Measurements from ENCODE around the gene SYNPR.

DNA sequence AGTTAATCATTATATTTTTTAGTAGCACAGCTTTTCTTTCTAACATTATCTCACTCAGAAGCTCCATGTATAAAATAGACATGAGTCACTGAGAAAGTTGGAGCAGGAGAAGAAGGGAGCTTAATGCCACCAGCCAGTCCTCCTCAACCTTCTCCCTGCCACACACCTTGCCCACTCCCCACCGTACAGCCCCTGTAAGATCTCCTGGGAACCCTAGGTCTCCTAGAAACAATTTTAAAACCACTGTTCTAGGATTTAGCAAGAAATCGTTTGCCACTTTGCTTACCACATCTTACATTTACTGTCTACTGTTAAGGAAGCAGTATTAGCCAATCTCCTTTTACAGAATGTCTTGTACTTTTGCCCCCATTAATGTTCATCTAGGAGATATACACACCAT, 204.2 kb downstream of the SYNPR start:
- no peak for TF ChIP-seq EZH2 (IDR thresholded peaks at IDR 0.05)
- no peak for TF ChIP-seq POLR2AphosphoS5 (IDR thresholded peaks at IDR 0.05; ENCODE audit: borderline replicate concordance, low read depth, low read length)
